Measurements from ENCODE around the gene NSMF.
"Not testable (repeated sequence)": the region's sequence is repeated elsewhere in the genome, so short reads cannot be mapped to it uniquely, and the experiment has no call there.

NSMF gene

GRCh38 chr9:137477778-137478612 is 18.9 kb upstream of the NSMF start:
- no peak for DNase-seq (ENCODE audit: low read depth in 2 of 3, low spot score in 1 of 3)

DNA sequence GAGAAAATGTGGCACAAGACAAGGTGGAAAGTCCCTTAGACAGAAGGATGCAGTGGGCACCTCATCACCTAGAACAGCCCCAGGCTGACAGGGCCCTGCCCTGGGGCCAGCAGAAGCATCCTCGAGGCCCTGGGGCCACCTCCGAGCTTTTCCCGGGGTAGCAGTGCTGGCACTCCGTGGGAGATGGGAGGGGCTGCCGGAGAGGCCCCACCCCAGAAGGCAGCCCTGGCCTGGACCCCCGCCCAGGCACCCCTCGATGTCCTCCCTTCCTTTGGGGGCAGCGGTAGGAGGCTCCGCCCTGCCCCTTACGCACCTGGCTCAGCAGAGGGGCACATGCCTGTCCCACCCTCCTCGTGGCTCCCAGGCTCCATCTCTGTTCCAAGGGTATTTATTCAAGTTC is 17.7 kb upstream of the NSMF start:
- DNase-seq (ENCODE audit: low read depth in 2 of 3, low spot score in 1 of 3), result no peak

DNA sequence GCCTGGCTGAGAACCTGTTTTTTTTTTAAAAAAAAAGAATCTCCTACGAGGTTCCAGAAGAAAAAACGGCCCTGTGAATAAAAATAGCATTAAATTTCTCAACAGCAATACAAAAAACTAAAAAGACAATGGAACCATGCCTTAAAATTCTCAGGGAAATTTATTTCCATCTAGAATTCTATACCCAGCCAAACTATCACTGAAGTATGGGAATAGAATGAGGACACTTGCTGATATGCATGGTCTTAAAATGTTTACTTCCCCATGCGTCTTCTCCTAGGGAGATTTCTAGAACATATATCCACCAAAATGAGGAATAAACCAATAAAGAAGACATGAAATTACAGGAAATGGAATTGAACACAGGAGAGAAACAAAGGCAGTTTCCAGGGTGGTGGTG is 16.5 kb upstream of the NSMF start:
- DNase-seq (ENCODE audit: low read depth in 2 of 3, low spot score in 1 of 3), result no peak

DNA sequence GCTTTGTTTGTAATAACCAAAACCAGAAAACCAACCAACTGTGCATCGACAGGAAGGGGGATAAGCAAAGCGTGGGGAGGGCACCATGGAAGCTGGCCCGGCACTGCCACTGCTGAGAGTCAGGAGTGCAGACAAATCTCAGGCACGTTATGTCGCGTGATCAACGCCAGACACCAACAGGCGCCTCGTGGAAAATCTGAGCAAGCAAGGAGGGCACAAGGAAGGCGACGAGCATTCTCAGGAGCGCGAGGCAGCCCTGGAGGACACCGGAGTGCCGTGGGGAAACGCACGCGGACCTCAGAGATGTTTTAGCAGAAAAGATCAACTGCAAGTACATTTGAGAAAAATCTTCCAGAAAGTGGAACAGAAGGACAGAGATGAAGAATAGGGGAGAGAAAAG is 15.1 kb upstream of the NSMF start:
- DNase-seq (ENCODE audit: low read depth in 2 of 3, low spot score in 1 of 3), result no peak

GRCh38 chr9:137470785-137471184 is 11.7 kb upstream of the NSMF start:
- no peak for DNase-seq (ENCODE audit: low read depth in 2 of 3, low spot score in 1 of 3)

DNA sequence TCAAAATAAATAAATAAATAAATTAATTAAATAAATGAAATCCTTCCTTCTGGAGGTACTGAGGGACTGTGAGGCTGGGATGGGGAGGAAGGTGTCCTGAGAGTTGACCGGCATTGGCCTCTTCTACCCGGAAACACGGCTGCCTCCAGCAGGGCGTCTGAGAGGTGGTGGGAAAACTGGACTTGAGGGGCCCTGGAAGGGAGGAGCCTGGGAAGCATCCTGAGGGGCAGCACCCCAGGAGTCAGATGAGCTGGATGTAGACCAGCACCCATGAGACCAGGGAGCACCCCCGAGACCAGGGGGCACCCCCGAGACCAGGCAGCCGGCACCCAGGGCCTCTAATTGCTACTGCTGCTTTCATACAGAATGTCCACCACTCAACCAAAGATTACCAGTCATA is 8.8 kb upstream of the NSMF start:
- no peak for DNase-seq (ENCODE audit: low read depth in 2 of 3, low spot score in 1 of 3)

- DNase-seq (ENCODE audit: low read depth in 2 of 3, low spot score in 1 of 3), result no peak
Measured at GRCh38 chr9:137467161-137467581, 8.0 kb upstream of the NSMF start.

DNA sequence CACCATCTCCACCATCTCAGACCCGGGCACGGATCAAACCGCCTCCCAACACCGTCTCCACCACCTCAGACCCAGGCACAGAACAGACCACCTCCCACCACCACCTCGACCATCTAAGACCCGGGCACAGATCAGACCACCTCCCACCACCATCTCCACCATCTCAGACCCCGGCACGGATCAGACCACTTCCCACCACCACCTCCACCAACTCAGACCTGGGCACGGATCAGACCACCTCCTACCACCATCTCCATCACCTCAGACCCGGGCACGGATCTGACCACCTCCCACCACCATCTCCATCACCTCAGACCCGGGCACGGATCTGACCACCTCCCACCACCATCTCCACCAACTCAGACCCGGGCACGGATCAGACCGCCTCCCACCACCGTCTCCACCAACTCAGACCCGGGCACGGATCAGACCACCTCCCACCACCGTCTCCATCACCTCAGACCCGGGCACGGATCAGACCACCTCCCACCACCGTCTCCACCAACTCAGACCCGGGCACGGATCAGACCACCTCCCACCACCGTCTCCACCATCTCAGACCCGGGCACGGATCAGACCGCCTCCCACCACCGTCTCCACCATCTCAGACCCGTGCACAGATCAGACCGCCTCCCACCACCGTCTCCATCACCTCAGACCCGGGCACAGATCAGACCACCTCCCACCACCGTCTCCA is 7.4 kb upstream of the NSMF start:
- not testable (repeated sequence) for DNase-seq (ENCODE audit: low read depth in 2 of 3, low spot score in 1 of 3)

- DNase-seq (ENCODE audit: low read depth in 2 of 3, low spot score in 1 of 3), result no peak
Measured at GRCh38 chr9:137465720-137466388, 6.7 kb upstream of the NSMF start.

DNA sequence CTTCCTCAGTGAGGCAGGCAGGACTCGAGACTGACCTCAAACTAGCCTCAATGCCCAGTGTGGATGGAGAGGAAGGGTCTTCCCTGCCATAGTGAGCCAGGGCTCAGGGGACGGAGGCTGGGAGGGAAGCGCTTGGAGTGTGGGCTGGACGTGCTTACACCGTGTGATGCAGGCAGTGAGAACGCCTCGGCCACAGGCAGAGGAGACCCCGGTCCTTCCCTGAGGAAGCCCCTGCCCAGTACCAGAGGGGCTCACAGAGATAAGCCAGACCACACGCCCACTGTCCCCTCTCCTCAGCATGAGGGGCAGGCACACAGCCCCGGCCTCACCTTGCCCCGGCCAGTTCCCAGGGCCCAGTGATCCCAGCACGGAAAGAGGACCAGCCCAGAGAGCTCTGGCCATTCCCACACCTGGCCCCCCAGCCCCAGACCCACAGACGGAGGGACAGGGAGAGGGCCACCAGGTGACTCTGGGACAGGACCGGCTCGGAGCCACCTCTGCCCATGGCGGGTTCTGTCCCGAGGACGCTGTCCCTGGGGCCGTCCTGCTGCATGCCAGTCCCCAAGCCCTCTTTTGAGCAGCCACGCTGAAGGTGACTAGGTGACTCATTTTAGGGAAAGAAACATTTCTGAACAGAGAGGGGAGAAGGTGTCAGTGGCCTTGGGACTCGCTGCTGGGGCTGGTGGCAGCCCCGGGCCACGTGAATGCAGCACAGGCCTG is 6.0 kb upstream of the NSMF start:
- DNase-seq (ENCODE audit: low read depth in 2 of 3, low spot score in 1 of 3), result no peak

DNA sequence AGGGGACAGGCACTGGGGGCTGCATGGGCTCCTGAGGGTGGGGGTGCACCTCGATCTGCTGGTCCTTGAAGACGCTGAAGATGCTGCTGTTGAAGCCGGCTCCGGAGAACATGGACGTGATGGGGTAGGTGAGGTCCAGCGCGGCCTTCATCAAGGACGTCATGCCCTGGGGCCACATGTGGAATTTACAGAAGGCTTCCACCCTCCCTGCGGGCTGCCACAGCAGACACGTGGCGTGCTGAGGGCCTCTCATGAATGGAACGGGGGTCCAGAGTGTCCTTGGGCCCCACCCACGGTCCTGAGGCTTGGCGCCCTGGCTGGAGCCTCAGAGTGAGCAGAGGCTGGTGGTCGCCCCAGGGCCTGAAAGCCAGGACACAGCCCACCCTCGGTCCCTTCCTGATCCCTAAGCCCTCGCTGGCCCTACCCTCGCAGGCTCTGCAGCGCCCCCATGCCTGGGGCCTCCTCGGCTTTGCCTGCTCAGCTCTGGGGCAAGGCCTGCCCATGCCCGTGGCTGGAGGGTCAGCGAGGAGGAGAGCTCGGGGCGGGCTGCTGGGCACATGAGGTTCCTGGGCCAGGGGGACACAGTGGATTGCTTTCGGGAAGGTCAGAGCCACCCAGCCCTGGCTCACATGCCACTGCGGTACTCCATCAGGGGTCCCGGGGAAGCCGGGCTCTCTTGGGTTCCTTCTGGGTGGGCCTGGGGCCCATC is 5.3 kb upstream of the NSMF start:
- no peak for DNase-seq (ENCODE audit: low read depth in 2 of 3, low spot score in 1 of 3)

- DNase-seq (ENCODE audit: low read depth in 2 of 3, low spot score in 1 of 3), result no peak
Measured at GRCh38 chr9:137463931-137464290, 4.8 kb upstream of the NSMF start.

- no peak for DNase-seq (ENCODE audit: low read depth in 2 of 3, low spot score in 1 of 3)
Measured at GRCh38 chr9:137462986-137463930, 4.1 kb upstream of the NSMF start.

GRCh38 chr9:137462396-137462985 is 3.4 kb upstream of the NSMF start:
- no peak for DNase-seq (ENCODE audit: low read depth in 2 of 3, low spot score in 1 of 3)

GRCh38 chr9:137461663-137462395 is 2.7 kb upstream of the NSMF start:
- DNase-seq (ENCODE audit: low read depth in 2 of 3, low spot score in 1 of 3), result peak; percentile 72 to 77 (median 73)

GRCh38 chr9:137461316-137461662 is 2.2 kb upstream of the NSMF start:
- no peak for DNase-seq (ENCODE audit: low read depth in 2 of 3, low spot score in 1 of 3)

GRCh38 chr9:137460363-137461315 is 1.5 kb upstream of the NSMF start:
- no peak for DNase-seq (ENCODE audit: low read depth in 2 of 3, low spot score in 1 of 3)
